ENCODE measurements around the gene PDZD2.

DNA sequence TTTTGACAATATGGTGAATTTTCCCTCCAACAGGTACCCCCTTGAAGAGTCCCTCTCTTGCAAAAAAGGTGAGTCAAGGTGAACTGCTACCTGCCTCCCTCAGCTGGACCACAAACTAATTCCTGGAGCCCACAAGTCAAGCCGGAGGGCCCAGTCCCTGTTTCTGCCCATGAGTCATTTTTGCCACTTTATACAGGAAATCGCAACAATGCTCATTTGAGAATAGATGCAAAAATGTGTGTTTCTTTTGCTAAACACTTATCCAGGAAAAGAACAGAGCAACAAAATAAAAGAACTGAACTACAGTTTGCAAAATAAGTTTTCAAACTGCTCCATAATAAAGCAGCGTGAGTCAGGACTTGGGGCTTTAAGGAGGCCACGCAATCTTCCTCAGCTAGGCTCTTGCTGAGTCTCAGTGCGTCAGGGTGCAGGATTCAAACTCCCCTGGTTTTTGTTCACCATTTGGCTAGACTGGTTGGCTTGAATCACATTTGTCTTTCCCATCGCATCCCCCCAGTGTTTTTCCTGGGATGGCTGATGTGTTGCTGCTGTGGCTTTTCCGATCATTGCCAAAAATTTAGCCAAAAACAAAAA lies 432.5 kb downstream of the PDZD2 start:
- TF ChIP-seq CTCF (IDR thresholded peaks at IDR 0.05 in 4 of 5, conservative IDR thresholded peaks at IDR 0.05 in 1 of 5) (no peak), POLR2A (IDR thresholded peaks at IDR 0.05) (no peak)

Measured in gastrocnemius medialis (tissue), 4 donors.